GM20431 (cell line): ENCODE results near the gene AVPR2.

Experiments
- in situ Hi-C: fragments of 300-500 bp; cut with MseI, MboI; formaldehyde crosslinking; loops from one replicate; pipeline ENCODE4 v1.15.0; 2020; ENCODE audit warnings: low sequenced_read_pairs; ENCODE audit not compliant: unreplicated experiment

AVPR2 gene

DNA sequence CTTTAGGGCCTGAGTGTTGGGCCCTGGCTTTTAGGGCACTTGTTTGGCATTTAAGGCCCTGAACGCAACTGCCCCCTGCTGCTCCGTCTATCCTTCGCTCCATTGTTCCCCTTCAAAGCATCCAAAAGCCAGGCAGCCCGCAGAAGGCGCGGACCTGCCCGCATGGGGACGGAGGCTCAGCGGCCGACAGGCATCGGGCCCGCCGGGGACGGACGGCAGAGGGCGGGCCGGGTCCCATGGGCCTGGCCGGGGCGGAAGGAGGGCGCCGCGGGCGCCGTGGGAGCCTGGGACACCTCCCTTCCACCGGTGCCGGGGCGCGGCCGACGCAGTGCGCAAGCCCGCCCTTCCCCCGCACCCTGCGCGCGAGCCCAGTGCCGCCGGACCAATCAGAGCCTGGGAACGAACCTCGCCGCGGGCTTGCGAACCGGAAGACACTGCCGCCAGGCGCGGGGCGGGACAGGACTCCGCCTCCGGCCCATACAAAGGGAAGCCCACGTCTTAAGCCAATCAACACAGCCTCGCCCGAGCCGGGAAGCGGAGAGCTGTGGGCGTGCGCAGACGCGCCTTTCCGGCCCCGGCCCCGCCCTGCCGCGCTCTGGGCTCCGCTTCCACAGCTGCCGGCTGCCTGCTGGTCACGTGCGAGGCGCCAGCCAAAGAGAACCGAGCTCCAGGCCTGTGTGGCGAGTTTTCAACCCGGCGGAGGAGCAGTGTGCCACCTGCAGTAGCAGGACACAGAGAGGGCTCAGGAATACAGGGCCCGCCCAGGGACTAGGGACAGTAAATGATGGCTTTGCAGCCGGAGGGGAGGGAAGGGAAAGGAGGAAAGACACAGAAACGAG lies 23.7 kb downstream of the AVPR2 start:
- in situ Hi-C loops, result no loop called here

DNA sequence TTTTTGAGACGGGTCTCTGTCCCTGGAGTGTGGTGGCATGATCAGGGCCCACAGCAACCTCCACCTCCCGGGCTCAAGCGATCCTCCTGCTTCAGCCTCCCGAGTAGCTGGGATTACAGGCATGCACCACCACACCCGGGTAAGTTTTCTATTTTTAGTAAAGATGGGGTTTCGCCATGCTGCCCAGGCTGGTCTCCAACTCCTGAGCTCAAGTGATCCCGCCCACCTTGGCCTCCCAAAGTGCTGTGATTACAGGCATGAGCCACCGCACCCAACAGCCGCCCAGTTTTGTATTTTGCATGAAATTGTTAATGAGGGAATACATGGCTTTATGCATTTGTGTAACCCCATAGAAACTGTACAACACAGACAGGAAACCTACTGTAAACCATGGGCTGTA lies 24.4 kb downstream of the AVPR2 start:
- in situ Hi-C loops, result no loop called here

DNA sequence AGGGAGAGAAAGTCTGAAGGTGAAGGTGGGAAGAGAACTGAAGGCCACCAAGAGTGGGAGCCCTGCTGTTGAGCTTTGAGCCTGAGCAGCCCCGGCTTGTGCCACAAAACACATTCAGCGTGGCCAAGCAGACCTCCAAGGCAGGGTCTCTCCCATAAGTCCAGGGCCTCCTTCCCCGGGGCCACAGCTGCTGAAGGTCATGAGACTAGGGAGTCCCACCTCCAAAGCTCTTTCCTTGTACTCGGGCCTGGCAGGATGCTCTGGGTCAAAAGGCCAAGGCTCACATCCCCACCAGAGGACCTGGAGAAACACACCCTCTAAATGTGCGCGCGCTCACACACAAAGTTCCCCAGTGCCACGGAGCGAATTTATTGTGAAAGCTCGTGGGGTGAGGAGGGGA lies 25.1 kb downstream of the AVPR2 start:
- in situ Hi-C loops, result no loop called here

DNA sequence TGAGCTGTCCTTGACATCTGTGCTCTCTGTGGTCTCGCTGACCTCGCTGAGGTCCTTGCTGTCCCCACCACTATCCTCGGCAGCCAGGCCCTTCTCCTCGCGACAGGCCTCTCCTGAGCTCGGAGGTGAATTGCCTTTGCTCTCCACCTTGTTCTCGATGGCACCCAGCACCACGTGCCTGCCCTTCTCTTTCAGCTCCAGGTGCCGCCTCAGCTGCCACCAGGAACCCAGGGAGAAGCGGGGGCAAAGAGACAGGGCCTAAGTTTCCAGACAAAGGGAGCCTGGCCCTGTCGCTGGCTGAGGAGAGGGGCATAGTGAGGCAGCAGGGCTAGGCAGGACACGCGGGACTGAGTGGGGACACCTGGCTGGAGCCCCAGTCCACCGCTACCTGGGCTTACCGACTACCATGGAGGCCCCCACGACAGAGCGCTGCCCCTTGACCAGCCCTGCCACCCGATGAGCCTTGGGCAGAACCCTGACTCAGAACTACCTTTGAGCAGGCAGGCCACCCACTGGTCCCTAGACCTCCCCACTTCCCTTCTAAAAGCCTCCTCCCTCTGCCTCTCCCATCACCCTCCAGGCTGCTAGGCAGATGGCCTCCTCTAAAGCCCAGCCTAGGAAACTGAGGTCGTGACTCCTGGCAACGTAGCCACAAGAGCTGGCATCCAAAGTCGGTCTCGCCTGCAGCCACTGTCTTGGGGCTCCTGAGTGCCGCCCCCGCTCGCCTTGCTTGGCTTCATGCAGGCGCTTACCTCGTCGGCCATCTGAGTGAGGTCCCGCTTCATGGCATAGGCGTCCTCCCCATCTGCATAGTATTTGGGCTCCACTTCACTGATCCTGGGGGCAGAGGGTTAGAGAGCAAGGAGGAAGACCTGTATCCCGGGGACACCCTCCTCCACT lies 25.8 kb downstream of the AVPR2 start:
- in situ Hi-C loops, result no loop called here

DNA sequence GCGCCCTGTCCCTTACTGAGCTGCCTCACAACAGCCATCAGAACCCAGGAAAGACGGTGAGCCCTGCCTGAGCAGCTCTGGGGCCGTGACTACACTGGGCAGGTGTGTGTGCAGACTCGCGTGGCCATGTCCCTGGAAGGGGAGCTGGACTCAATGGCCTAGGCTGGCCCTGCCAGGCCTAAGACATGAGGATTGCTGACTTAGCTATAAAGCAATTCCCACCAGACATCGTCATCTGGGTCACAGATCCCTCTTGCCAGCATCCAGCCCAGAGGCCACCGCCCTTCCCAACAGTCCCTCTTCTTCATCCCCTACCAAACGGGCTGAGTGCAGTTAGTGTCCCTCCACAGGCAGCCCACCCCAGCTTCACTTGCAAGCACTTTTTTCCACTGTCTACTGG lies 26.7 kb downstream of the AVPR2 start:
- in situ Hi-C loops, result no loop called here

DNA sequence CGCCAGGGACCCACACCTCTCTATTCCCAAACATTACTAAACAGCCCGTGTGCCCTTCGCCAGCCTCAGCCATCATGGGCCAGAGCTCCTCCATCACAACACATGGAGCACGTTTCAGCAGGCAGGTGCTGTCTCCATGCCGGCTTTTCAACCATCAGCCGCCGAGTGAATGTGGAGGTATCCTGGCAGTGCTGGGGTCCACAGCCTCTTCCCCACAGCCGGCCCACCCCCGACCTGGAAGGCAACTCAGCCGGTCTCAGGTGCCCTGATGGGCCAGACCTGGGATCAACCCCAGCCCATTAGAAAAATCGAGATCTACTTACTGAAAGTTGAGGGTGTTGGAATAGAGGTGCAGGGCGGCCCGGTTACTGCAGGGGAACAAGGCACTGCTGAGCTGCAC lies 27.3 kb downstream of the AVPR2 start:
- in situ Hi-C loops, result no loop called here

DNA sequence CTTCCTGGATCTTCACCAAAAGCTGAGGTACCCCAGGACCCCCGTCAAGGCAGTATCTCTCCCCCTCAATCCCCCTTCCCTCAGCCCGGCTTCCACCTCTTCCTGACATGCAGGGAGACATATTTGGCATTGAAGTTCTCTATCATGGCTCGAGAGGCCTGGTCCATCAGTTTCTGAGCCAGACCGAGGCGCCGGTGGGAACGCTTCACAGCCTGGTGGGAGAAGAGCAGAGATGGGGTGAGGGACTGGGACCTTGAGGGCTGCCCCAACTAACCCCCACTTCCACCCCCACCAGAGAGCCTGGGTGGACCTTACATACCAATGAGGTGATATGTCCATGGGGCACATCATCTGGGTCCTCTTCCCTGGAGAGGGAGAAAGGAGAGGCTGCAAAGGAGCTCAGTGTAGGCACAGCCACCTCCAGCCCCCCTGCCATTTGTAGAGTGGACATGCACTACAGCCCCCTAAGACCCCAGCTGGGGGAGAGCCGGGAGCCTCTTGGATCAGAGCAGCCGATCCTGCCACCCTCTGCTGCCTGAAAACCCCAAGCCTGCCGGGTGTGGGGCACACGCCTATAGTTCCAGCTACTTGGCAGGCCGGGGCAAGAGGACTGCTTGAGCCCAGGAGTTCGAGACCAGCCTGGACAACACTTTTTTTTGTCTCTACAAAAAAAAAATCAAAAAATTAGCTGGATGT lies 27.9 kb downstream of the AVPR2 start:
- in situ Hi-C loops, result no loop called here

DNA sequence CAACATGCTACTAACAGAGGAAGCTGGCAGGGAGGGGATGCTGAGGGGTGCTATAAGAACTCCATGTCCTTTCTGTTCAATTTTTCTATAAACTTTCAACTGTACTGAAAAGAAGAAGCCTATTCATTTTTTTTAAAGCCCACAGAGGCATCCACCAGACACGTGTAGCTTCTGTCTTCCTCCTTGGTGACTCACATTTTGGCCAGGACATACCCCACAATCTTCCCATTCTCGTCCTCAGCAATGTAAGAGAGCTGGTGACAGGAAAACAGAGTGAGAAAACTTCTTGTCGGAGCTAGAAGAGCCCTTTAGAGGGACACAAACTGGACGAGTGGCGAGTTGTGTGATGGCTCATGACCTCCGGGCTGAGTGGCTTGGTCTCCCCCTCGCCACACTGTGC lies 29.3 kb downstream of the AVPR2 start:
- in situ Hi-C loops, result no loop called here

DNA sequence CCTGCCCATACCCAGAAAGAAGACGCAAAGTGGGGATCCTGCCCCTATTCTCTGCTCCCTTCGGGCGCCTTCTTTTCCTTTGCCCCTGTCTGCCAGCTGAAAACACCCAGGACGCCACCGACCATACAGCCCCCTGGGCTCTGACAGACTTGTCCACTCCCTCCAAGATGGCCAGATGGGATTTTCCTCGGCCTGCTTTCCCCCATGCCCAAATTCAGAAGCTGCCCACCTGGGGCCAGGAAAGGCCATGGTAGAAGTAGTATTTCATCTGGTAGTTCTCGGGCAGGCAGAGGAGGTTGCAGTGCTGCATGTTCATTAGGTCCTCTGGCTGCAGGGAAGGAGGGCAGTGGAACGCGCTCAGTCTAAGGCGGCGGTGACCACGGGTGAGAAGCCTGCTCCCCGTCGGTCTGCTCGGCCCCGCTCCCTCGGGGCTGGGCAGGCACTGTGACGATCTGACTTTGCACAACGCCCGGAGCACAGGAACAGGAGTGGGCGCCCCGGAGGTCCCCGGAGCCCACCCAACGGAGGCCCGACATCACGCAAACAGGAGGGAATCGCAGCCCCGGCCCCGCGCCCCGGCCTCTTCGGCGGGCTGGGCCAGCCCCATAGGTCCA lies 29.8 kb downstream of the AVPR2 start:
- in situ Hi-C loops, result no loop called here

DNA sequence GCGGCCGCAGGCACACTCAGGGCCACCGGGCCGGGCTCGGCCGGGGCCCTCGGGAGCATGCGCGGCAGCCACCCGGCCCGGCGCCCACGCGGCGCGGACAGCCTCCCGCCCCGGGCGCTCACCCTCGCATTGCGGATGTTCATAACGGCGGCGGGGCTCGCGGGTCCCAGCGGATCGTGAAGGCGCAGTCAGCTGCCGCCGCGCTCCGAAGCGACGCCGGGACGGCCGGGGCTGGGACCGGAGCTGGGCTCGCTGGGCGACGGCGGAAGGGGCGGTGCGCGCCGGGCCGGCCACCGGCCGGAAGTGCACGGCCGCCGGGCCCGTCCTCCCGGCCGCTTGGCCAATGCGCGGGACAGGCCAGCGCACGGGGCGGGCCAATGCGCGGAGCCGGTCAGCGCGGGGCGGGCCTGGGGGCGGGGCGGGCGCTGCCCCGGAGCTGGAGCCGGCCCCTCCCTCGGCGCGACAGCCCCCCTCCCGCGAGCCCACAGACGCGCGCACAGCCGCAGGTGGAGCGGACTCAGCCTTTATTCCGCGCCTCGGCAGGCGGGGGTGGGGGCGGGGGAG lies 30.4 kb downstream of the AVPR2 start, which contains the start of gene NAA10:
TSS of gene NAA10 (minus strand) at position 276 of the 564 bp plus-strand sequence. CDS start at position 143, 133 bp downstream.
- in situ Hi-C loops, result no loop called here

DNA sequence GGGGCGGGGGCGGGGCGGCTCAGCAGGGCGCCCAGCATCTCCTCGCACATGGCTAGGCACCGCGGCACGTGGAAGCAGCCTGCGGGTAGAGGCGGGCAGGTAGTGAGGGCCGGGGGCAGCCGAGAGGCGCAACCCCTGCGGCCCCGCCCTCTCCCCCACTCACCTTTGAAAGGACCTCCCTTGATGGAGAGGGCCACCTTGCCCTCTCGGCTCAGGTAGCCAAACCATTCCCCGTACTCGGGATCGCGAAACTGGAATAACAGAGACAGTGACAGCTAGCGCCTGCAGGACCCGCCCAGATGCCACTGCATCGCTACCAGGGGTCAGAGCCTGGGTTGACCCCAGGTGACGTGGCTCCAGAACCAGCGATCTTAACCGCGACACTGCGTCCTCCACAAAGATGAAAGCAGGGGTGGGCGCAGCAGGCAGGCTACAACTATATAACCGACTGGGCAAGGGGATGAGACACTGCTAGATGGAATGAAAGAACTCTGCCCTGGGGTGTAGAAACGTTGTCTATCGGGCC lies 30.9 kb downstream of the AVPR2 start:
- in situ Hi-C loops, result no loop called here

DNA sequence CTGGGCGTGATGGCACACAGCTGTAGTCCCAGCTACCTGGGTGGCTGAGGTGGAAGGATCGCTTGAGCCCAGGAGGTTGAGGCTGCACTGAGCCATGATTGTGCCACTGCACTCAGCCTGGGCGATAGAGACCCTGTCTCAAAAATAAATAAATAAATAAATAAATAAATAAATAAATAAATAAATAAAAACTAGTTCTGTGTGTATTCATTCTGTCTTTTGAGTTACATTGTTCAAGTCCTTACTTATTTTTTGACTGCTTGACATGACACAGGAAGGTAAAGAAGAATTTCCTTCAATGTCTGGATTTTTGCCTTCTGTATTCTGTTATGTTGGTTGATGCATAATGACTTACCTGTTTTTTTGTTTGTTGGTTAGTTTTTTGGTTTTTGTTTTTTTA lies 32.6 kb downstream of the AVPR2 start:
- in situ Hi-C loops, result no loop called here

DNA sequence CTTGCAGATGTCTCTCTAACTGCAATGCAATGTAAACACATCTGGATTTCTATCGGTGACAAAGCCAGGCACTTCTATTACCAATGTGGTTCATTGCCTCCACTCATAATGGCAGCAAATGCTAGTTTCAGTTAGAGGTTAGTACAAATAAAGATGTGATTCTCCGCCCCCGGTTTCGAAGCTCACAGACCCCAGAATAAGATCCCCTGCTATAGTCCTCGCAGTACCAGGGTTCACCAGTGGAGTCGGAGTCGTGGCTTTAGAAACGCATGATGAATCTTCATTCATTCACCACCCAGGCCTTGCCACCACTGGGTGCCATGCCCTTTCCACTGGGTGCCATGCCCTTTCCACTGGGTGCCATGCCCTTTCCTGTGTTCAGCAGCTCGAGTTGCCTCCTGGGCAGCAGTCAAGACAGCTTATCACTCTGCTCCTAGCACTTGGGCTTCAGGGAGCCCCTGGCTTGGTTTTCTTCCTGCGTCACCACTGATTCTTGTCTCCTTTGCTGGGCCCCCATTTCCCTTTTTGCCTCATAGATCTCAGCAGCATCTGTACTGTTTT lies 33.8 kb downstream of the AVPR2 start:
- in situ Hi-C loops, result no loop called here

DNA sequence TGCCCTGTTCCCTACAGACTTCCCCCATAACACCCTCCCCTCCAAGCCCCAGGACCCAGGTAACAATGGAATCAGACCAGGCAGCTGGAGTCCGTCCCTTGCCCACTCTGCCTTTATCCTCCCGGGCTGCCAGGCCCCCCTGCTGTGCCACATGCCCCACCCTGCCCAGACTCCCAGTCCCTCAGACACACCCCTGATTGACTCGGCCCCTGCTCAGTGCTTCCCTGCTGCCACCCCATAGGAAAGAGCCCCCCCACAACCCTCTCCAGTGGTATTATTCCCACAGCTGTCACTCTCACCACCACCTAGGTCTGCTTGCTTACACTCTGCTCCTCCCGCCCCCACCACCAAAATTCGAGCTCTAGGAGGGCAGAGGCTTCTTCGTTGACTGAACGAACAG lies 35.1 kb downstream of the AVPR2 start:
- in situ Hi-C loops, result no loop called here

DNA sequence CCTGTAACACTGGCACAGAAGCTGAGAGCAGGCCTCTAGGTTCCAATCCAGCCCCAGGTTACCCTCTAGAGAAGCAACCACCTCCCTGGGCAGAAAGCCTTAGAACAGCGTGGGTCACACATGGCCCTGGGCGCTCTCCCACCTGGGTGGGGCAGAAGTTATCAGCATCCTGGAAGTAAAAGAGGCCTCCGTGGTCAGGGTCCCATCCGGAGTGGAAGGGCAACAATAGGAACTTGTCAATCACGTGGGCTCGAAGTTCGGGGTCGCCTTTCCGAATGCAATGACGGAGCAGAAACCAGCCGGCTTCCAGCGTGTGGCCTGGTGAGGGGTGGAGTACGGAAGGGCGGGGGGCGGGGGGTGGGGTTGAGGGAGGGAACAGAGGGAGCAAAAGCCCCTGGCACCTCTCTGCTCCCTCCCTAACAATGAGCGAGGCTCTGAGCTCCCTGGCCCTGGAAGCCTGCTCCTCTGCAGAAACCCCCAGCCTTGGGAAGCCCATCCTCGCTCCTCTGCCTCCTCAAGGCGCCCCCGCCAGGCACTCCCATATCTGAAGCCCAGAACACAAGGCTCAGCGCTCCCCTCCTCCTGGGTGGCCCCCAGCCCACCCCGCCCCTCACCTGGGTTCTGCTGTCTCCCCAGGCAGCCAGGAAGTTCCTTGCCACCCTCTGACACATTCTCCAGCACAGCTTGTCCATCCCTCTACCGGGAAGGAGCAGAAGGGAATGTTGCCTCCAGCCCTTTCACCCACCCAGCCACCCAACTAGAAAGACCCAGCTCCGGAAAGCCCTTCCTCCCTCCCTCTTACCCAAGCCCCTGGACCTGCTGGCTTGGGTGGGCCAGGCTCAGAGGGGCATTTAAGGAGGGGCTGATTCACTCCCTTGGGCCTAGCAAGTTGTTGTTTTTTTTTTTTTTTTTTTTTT lies 37.1 kb downstream of the AVPR2 start:
- in situ Hi-C loops, result no loop called here

DNA sequence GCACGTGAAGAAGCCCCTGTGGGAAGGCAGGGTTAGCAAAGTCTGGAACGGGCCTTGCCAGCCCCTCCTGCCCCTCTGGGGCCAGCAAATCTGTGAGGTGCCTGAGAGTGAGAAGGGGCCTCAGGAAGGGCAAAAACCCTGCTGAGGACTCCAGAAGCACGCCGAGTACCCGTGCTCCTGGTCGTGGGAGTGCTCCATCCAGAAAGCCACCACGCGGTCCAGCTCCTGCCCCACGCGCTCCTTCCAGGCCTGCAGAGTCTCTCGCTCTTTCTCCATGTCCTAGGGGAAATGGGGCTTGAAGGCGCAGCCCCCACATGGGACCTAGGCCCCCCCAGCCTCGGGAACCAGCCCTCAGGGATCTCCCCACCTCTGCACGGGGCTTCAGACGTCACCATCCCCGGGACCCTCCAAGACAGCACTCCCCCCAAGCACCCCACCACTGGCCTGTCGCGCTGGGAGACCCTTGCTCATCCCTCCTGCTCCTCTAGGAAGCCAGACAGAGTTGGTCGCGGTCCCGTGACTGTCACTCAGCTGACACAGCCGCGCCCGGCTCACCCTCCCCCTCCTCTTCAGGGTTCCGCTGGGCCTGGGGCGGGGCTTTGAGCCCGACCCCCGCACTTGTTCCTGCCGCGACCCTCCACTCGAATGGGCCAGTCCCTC lies 39.8 kb downstream of the AVPR2 start, which contains the start of gene RENBP:
TSS of gene RENBP (minus strand) at position 504 of the 660 bp plus-strand sequence. CDS start at position 471, 33 bp downstream.
- in situ Hi-C loops, result no loop called here

DNA sequence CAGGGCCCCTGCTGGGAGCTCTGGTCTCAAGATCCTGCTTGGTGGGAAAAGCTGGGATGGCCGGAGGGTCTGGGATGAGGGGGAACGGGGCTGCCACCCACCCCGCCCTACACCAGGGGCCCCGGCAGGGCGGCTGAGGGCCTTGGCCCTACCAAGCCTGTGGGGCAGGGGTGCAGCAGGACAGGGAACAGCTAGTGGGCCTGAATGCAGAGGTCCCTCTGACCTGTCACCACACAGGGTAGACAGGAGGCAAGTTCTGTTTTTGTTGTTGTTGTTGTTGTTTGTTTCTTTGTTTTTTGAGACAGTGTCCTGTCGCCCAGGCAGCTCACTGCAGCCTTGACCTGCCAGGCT lies 40.3 kb downstream of the AVPR2 start:
- in situ Hi-C loops, result no loop called here
